ENCODE data around the gene PRF1. TPM values are rescaled to one million over a fixed set of nuclear protein-coding genes. Genes with fewer than 3 reads are reported as not detected.
"Not testable (repeated sequence)": the region's sequence is repeated elsewhere in the genome, so short reads cannot be mapped to it uniquely, and the experiment has no call there.

The PRF1 gene
- total RNA-seq, 1 experiment from 2014 or later = not detected

DNA sequence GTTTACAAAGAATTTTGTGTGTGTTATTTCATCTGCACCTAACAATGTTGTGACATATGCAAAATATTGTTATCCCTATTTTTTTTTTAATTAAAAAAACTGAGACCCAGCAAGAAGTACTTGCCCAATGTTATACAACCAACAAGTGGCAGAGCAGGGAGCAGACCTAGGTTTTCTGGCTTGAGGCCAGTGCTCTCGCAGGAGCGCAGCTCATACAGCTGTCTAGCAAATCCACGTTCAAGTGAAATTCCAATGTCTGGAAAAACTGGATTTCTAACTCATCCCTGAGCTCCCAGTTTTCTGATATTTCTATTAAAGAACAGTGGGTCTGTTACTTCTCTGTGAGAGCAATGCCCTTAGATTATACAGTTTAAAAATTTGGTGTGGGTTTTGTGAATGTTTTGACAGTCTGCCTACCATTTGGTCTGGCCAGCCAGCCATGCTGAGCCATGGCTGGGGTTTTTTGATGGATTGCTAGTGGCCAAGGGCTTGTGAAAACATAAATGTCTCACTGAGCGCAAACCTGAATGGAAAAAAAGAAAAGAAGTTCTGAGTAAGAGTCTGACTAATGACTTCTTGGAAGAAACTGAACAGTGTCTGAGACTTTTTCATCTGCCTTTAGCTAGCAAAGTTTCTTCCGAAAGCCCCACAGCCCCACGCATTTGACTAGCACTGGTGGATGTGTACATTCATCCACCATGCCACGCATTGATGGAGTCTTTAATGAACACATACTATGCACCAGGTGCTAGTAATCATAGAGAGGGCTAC, 15.4 kb upstream of the PRF1 start:
- DNase-seq (ENCODE audit: low read depth) = peak; percentile 86

DNA sequence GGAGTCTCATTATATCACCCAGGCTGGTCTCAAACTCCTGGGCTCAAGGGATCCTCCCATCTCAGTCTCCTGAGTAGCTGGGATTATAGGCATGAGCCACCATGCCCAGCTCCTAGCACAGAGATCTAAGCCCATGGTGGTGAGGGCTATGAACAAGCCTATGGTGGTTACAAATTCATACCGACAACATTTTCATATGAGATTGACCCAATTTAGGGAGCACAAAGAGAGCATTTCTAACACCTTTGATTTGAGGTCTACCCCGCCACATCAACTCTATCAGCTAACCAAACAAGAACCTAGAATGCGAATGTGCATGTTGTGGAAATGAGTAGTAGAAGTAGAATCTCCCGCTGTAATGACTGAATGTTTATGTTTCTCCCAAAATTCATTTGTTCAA, 14.2 kb upstream of the PRF1 start:
- no peak for DNase-seq (ENCODE audit: low read depth)

DNA sequence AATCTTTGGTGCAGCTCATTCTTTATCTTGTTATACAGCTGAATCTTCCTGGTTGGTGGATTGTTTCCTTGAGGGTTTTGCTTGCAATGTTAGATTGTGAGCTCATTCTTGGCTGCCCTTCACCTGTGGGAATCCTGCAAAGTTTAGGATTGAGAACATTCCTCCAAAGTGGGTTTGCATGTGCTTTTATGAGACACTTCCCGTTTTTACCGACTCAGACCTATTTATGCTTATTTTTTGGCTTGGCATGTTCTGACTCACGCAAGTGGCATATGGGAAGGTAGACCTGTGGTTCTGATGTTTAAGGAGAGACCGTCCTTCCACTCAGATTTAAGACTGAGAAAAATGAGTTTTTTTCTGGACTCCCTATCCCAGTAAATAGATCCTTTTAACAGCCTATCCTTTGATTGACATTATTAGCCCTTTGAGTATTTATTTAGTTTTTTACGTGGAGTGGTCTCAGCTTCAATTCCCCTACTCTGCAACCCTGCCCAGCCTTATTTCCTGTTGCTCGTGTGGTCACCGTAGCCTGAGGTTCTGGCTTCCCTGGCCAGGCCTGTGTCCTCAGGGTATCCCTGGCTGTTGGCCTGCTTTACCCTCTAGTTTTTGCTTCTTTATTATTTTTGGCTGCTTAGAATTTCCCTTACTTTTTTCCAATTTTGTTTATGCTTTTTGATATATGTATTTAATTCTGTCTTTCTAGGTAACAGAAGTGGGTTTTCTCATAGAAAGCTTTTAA, 13.4 kb upstream of the PRF1 start:
- DNase-seq (ENCODE audit: low read depth) = peak; percentile 95

DNA sequence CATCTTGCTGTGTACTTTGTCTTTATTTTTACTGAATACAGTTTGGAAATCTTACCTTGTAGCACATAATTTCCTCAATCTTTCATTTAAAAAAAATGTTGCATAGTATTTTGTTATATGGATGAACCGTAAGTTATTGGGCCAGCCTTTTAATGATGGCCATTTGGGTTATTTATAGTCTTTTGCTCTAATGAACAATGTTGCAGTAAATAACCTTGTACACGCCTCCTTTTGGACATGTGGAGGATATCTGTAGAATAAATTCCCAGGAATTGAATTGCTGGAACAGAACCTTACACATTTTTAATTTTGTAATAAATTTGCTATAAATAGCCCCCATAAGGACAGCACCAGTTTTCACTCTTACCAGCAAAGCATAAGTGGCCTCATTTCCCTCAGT, 12.7 kb upstream of the PRF1 start:
- DNase-seq (ENCODE audit: low read depth) = no peak

DNA sequence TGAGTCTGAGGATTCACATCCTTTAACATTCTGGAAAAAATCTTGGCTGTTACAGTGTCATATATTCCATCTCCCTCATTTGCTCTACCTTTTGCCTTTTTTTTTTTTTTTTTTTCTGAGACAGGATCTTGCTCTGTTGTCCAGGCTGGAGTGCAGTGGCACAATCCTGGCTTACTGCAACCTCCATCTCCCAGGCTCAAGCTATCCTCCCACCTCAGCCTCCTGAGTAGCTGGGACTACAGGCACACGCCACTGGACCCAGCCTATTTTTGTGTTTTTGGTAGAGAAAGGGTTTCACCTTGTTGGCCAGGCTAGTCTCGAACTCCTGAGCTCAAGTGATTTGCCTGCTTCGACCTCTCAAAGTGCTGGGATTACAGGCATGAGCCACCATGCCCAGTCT, 11.8 kb upstream of the PRF1 start:
- DNase-seq (ENCODE audit: low read depth) = not testable (repeated sequence)

DNA sequence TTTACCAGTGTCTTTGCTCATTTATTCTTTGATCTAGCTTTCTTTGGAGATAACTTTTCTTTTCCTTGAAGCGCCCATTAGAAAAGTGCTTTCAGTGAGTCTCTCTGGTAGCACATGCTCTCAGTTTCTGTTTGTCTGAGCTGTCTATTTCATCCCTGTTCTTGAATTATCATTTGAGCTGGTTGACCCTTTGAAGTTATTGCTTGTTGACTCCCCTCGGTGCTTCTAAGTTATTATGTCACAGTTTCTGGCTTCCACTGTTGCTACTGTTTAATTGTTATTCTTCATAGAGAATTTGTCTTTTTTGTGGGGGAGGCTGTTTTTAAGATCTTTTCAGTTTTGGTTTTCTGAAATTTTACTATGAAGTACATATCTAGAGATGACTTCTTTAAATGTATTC, 11.4 kb upstream of the PRF1 start:
- no peak for DNase-seq (ENCODE audit: low read depth)

DNA sequence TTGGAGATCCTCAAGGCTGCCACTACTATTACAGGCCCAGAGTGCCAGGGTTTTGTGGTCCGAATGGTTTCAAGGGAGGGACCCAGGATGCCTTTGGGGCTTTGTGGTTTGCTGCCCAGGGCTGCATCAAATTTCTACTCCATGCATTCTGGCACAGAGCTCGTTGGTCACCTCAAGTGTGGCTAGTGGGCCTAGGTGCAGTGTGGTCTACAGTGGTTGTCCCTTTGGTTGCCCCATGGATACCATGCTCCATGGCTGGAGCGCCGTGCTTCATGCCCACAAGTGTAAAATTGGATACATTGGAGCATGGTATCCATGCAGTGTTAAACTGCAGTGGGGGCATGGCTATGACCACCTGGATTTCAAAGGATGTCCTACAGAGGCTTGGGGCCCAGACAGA, 5.4 kb upstream of the PRF1 start:
- DNase-seq (ENCODE audit: low read depth) = peak; percentile 20

DNA sequence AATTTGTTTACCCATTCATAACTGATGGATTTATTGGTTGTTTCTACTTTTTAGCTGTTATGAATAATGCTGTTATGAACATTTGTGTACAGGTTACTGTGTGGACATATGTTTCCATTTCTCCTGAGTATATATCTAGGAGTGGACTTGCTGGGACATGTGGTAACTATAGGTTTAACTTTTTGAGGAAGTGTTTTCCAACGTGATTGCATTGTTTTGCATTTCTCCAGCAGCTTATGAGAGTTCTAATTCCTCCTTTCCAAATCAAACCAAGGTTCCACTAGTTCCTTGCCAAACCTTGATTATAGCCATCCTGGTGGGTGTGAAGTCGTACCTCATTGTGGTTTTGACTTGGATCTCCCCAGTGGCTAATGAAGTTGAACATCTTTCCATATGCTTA, 2.6 kb upstream of the PRF1 start:
- no peak for DNase-seq (ENCODE audit: low read depth)

DNA sequence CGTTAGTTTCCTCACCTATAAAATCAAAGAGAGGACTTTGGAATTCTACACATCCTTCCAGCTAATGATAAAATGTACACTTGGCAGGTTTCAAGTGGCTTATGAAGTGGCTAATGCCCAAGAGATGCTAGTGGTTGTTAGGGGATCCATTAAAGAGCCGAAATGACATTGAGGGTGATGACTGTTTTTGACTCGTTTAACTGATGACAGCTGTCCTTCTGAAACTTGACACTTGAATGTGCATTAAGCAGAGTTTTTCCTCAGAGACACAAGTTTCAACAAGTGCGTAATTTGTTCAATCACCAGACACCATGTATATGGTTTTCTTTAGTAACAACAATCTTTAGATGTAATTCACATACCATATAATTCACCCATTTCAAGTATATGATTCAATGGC, 1.6 kb upstream of the PRF1 start:
- DNase-seq (ENCODE audit: low read depth) = no peak

DNA sequence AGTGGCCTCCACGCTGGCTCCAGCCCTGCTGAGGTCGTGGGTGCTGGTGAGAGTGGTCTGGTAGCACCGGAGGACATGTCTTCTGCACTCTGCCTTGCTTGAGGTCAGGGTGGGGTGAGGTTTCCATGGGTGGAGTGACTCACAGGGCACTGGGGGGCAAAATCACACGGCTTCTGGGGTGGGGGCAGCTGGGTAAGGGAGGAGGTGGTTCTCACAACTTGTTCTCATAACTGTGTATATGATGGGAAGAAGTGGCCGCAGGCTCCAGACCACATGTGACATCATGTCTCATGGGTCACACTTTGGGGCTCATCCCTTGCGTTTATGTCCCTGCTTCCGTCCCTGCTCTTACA, 884 bp upstream of the PRF1 start:
- no peak for DNase-seq (ENCODE audit: low read depth)

DNA sequence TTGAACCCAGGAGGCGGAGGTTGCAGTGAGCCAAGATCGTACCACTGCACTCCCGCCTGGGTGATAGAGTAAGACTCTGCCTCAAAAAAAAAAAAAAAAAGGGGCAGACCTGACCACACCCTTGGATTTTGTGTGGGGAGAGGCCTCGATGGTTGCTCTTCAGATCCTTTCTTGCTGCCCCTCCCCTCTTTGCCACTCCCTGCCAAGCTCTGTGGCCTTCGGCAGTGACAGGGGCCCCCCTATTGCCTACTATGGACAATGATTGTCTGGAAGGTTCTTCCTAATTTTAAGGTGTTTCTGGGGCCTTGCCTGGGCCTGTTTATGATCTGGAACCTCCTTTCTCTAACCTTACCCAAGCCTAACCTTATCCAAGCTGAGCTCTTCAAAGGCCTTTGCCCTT, 795 bp downstream of the PRF1 start:
- no peak for DNase-seq (ENCODE audit: low read depth)

DNA sequence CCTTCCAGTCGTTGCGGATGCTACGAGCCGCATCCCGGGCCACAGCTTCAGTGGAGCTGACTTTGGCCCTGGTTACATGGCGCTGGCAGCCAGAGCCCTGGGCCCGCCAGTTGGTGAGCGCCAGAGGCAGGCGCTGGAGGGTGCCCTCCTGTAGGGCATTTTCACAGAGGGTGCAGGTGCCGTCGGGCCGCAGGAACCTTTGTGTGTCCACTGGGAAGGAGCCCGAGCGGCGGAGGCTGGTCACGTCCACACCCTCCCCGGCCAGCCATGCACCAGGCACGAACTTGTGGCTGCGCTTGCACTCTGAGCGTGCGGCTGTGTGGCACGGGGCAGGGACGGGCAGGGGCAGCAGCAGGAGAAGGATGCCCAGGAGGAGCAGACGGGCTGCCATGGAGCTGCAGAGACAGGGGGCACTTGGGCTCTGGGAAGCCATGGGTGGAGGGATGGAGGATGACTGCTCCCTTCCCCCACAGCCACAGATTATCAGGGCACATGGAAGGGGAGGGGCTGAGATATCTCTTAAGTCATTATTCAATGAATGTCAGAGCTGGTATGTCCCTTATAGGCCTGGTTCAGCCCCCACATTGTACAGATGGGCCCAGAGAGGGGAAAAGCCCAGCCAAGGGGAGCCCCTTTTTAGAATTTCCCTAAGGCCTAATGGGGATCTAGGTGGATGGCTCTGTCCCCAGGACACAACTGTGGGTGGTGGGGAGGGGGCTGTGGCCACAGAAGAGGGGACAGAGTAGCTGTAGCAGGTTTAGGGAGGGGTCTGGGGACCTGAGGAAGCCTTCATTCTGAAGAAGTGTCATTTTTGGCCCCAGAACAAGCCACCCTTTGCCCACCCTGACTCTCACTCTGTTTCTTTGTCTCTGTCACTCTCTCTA, 1.8 kb downstream of the PRF1 start:
- no peak for DNase-seq (ENCODE audit: low read depth)

DNA sequence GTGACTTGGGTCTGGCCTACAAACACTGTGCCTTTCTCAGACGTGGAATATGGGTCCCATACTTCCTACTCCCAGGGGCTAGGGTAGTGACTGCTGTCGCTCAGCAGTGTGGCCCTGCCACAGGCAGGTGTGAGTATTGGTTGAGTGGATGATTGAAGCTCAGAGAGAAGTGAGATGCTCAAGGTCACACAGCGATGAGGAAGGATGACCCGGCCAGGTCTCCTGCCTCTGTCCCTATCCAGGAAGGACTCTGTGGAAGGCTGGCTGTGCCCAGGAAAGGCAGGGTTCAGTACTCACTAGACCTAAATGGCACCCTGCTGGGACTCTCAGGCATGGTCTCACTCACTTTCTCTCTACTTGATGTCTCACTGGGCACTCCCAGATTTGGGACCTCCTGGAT, 2.8 kb downstream of the PRF1 start:
- no peak for DNase-seq (ENCODE audit: low read depth)

DNA sequence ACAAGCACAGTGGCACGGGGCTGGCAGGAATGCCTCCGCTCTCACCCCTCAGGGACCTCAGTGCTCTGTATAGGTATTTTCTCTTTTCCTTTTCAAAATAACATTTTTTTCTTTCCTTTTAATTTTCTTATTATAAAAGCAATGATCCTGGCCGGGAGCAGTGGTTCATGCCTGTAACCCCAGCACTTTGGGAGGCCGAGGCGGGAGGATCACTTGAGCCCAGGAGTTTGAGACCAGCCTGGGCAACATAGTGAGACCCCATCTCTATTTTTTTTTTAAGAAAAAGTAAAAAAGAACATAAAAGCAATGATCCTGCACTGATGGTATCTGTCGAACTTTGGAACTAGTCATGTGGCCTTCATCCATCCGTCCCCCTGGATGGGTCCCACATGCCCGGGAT, 3.2 kb downstream of the PRF1 start:
- DNase-seq (ENCODE audit: low read depth) = no peak

DNA sequence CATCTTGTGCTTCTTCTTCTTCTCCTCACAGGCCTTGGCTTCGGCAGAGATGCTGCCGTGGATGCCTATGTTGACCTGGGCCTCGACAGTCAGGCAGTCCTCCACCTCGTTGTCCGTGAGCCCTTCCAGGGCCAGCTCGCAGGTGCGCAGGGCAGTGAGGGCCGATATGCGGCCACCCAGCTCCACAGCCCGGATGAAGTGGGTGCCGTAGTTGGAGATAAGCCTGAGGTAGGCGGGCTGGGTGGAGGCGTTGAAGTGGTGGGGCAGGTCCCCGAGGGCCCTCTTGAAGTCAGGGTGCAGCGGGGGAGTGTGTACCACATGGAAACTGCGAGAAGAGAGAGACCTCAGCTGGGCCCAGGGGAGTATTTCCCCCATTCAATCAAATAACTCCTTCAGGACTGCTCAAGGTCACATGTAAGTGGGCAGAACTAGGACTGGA, 3.7 kb downstream of the PRF1 start:
- DNase-seq (ENCODE audit: low read depth) = no peak

DNA sequence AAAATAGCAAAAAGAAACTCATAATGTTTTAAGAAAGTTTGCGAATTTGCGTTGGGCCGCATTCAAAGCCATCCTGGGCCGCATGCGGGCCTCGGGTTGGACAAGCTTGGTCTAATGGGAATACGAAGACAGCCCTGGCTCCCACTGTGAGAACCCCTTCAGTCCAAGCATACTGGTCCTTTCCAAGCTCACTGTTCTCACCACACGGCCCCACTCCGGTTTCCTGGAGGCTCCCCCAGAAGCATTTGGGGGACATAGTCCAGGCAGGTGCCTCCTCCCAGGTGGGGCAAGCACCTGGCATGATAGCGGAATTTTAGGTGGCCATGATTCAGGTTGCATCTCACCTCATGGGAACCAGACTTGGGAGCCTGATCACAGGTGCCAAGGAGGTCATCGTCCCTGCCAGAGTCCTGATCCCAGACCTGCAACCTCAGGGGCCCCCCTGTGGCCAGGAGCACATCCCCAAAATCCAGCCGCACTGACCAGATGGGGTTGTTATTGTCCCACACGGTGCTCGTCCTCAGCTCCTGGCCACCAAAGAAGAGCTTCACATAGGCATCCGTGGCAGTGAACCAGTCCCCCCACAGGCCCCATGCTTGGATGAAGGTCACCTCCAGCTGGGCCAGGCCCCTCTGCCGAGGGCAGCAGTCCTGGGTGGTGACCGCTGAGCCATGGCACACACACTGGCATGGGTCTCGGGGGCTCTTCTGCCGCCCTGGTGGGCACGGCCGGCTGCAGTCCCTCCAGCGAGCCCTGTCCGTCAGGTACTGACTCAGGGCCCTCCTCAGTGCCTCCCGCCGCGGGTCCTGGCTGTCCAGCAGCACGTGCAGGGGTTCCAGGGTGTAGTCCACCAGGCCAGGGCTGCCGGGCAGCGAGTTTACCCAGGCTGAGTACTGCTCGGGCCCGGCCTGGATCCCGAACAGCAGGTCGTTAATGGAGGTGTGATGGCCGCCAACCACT, 4.4 kb downstream of the PRF1 start:
- DNase-seq (ENCODE audit: low read depth) = no peak

DNA sequence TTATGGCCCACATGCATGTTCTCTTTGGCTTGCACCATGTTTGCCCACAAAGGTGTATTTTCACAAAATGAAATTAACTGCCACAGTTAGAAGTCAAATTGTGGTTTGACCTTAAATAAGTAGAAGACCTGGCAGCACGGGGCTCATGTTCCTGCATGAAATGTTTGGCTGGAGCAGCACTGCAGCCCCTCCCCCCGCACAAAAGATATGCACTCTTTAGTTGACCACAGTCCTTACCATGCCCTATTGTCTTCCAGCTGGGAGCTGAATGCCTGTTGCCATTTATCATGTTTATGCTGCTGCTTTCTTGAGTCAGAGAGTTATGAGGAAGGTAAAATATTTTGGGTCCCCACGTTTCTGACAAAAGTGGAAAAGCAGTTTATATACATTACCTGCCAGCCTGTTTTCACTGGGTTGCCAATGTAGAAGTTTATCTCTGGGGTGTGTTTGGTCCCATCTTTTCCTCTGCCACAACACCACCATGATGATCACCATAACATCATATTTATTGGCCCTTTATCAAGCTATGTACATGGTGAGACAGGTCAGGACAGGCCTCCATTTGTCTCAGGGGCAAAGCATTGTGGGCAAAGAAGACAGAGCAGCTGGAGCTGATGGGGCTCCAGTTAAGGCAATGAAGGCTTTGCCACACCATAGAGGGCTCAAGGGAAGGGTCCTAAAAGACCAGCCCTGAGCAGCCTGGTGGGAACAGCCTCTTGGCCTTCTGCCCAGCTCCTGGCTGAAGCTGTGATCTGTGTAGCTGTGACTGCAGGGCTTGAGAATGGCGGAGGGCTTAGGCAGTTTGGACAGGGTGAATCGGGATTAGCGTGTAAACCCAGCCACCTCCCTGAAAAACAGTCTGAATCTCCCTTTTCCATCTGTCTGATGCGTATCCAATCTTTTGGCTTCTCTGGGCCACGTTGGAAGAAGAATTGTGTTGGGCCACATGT, 5.4 kb downstream of the PRF1 start:
- no peak for DNase-seq (ENCODE audit: low read depth)

DNA sequence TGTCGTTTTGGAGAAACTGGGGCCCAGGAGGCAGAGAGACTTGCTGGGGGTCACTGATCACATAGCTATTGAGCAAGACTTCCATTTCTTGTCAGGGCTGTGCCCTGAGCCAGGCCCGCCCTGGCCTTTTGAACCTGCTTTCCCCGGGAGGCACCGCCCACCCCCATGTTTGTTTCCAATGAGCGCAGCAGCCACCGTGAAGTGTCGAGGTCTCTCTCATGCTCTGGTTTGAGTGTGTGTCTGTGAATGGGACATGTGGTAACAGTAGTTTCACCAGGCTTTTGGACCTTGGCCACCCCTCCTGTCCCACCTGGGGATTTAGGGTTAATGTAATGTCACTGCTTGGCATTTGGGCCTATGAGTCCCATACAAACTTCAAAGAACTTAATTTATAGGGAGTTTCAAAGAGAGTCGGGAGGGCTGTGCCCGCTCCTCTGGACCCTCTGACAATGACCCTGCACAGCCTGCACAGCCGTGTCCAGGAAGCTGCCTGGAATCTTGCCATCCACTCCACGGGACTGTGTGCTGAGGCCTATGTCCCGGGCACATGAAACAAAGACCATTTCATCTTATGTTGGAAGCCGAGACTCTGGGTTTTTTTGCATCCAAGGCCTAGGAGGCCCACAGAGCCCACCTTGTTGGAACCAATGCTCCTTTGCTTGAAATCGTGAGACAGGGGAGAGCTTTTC, 6.3 kb downstream of the PRF1 start:
- DNase-seq (ENCODE audit: low read depth) = no peak

DNA sequence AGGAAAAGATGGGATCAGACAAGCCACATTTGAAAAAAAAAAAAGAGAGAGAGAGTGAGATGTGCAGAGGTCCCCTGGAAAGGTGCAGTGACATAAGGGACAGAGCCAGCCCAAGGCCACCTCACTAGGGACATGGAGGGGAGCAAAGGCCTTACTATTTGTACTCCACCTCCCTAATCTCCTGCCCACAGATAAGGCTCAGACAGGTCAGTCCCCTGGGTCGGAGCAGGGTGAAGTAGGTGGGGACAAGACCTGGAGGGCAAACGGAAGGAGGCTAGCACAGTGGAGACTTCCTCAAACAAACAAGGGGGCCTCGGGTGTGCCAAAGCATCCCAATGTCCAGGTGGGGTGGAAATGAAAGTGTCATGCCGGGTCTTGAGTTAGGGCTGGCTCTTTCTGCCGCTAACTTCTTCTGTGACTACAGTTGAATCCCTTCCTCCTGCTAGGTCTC, 7.0 kb downstream of the PRF1 start:
- no peak for DNase-seq (ENCODE audit: low read depth)

DNA sequence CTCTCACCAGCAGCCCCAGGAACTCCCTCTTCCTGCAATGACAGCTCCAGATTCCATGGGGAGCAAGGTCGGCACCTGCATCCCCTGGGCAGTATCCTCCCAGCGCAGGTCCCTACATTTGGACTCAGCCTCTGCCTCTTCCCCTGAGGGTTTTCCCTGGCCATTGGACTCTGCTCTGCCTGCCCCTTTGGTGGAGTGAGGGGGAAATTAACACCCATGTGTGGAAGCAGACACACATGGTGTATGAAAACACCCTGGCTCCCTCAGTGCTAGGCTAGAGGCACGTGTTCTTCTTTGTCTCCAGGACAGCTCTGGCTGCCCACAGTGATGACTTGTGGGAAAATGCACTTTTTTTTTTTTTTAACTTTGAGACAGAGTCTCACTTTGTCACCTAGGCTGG, 8.4 kb downstream of the PRF1 start:
- no peak for DNase-seq (ENCODE audit: low read depth)
